HG03571 (cell line): ENCODE measurements around the gene EFNB2.

Experiments used
- ATAC-seq: cut with Tn5 transposase; IDR thresholded peaks from one replicate; pipeline ENCODE4 v1.9.1; 2021; ENCODE audit not compliant: unreplicated experiment

The EFNB2 gene

DNA sequence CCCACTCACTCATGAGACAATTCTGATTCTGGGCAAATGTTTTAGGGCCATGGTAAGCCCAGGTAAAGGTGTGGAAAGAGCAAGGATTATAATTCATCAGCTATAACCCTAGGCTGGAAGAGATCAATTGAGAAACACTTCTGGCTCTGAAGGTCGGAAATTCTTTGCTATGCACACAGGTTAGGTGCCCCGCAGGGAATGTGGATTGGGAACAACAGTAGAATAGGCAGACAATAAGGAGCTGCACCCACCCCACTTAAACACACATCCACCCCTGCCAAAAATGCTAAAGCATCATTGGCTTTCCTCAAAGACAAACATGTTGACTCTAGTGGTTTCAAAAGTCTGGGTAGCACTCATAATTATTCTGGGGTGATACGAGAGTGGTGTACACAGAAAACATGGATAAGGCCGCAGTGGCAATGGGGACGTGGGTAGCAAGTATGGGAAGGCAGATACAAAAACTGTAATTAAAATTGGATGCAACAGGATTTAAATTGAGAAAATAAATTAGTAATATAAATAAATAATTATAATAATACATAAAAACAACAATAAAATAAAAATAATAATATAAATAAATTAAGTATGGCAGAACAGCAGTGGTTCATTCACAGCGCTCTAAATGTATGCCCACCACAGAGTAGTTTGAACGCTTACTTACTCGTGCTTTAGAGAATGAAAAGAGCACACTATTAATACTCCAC is 8.6 kb downstream of the EFNB2 start:
- no peak for ATAC-seq

DNA sequence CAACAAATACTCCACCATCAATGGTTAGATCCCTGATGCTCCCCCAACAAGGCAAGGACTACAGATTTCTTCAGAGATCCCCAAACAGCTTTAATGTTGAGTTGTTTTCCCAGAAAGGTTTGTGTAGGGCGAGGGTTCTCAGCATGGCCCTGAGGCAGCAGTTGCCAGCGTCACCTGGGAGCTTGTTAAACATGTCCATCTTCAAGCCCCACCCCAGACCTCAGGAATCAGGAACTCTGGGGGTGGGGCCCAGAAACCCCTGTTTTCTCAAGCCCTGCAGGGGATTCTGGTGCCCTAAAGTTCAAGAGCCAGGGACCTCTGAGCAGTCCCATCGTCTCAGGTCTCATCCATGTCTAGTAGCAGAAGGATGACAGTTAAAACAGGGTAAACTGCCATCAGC is 9.6 kb downstream of the EFNB2 start:
- no peak for ATAC-seq

DNA sequence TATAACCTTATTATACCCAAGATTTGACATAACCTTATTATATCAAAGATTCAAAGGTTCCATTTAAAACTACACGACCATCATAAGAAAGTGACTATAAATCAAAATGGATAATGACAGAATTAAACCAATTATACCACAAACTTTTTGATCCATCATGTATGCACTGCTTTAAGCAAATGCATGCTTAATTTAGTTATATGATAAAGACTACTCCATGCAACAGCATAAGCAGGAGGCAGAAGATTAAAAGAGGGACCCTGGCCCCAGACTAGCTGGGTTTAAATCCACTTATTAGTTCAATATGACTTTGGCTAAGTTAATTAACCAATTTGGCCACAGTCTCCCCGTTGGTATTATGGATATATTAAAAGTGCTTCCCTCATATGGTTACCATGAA is 11.4 kb downstream of the EFNB2 start:
- no peak for ATAC-seq

DNA sequence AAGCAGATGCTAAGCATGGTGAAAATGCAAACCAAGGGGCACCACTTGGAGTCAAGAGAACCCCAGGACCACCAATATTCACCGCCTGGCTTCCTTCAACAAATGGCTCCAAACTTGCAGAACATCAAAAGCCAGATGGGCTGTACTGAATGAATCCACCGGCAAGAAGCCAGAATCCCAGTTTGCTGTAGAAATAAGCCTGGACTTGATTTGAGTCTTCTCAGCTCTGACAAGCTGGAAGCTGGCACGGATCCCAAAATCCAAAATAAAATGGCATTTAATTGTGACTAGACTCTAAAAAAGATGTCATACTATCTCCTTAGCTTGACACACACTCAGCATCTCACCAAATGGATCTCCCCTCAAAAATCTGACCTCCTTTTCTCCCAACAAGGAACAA is 11.9 kb downstream of the EFNB2 start:
- ATAC-seq, result no peak

DNA sequence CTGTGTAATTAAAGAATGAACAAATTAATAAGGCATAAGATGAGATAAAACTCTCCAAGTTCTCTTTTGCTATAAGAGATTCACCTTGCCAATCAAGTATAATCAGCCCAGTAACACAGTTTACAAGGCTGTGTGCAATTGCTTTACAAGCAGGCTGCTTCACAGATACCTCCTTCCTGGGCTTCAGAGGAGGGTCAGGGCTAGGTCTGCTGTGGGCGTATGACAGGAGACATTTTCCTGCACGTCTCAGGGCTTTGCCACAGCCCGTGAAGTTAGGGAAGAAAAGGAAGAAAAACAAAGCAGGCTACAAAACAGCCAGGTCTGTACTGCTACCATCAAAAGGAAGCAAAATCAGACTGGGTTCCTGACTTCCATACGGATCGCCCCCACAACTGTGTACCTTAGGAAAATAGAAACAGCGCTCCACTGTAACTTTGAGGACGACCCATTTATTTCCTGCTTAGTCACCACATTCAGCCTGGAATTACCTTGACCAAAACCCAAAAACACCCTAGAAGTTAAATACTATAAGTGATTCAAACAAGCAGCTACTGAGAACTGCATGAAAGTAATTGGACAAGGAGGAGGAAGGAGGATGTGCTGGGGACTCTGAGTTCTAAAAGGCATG is 12.4 kb downstream of the EFNB2 start:
- ATAC-seq, result no peak

DNA sequence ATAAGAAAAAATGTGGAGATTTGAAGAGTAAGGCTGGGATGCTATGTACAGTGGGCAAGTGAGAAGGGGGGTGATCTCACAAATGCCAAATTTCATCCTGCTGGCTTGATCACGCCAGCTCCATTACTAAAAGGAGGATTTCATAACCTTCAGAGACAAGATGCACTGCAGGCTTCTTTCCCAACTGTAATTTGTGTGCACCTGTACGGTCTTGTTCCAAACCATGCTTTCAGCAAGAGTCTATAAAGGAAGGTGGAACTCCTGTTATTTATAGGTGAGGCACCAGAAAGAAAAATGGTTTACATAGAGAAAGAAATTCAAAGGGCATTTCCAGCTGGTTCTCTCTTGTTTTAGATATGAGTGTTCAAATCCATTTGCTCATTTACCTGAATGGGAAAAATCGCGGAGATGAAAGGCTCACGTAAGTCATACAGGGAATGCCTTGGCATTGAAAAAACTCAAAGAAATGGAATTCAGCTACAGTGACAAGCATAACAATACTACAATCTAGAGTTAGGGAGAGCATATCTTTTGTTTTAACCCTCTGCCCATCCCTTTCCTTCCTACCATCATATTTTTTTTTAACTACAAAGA is 13.3 kb downstream of the EFNB2 start:
- ATAC-seq, result no peak

DNA sequence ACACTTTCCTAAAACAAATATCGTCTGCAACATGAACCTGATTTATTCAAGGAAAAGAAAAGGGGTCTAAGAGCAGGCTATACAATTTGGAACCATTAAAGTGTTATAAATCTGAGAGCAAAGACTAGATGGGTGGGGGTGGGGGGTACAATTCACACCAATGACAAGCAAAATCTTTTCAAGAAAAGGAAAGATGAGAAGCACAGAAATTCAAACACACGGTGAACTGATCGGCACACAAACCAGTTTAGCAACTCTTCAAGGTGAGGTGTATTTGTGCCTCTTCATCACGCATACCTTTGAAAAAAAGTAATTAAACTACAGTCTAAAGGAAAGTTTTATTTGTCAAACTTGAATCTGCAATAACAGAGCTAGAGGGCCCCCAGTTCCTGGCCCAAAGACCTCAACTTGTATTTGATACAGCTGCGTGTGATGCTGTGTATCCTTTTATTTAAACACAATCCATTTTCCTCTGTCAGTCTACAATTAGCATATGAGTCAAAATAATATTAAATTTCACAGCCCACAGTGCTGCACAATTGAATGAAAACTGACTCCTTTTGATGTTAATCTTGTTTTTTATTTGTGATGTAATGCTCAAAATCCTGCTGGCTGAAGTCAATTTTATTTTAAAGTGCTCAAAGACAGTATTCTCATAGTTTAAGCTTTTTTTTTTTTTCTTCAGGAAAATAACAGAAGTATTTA is 14.2 kb downstream of the EFNB2 start:
- no peak for ATAC-seq

DNA sequence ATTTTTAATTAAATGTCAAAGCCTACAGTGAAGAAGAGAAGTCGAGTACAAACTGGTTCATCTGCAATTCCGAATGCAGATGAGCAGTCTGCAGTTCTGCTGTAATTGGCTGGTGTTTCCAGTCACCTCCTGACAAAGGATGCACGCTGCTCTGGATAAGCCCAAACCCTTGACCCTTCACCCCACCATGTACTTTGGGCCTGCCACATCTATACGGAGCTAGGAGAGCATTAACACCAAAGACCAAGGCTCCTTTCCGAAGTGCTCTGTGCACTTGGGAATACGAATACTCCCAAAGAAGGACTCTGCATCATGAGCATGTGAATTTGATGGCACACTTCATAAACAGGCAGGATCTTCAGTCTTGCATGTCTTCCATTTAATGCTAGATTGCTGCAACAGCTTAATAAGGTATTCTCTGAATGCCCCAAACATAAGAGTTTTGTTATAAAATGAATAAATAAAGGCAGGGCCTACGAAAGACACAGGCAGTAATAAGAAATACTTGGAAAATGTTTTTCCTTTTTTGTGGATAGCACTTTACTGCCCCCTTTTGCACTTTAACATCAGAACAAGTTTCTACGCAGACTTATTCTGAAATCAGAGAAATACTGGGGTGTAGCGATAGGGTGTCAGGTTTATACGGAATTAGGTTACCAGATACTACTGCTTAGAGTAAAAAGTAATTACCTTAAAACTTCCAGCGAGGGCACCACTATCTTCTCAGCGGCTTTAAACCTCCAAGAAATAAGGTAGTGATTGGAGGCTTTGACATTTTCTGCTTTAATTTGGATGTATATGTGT is 15.0 kb downstream of the EFNB2 start:
- ATAC-seq, result no peak

DNA sequence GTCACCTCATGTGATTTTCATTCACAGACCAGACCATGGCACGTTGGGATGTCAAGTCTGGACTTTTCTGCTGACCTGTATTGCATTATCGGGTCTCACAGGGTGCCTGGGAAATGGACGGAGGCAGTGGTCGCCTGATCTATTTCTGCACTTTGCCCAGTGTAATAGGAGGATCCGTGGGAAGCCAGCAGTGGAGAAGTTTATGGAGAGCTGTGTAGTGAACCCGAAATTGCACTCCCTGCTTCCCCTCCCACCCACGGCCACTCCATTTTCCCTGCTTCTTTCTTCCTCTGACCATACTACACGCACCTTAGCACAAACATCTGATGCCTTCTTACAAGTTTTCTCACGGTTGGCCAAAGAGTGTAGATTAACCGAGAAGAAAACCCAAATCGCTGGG is 16.9 kb downstream of the EFNB2 start:
- no peak for ATAC-seq

DNA sequence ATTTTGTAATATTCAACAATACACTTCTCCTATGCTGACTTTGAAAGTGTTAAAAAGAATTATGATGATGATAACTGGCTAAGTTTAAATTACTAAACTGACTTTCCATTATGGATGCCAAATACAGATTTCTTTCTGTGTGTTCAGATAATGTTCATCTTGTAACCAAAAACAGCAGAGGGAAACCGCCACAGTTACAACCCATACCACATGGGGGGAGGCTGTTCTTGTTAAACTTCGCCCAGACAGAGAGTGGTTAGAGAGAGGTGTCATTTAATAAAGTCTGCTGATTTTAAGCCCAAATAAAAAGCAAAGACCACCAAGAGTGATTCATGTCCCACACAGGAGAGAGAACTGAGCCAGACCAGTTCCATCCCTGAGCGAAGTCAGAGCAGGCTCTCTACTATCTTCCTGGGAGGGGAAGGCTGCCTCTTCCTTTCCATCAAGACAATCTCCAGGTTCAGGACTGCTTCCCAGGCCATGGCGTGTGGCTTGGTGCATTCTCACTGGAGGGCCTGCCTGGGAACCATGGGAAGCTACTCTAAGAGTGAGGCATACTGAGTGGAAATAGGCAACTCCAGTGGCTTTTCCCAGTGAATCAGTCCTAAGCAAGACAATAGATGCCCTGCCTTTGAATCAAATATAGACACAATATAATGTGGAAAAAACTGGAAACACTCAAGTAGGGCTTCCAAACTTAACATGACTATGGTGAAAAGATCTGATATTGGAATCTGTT is 18.2 kb downstream of the EFNB2 start:
- ATAC-seq, result no peak

DNA sequence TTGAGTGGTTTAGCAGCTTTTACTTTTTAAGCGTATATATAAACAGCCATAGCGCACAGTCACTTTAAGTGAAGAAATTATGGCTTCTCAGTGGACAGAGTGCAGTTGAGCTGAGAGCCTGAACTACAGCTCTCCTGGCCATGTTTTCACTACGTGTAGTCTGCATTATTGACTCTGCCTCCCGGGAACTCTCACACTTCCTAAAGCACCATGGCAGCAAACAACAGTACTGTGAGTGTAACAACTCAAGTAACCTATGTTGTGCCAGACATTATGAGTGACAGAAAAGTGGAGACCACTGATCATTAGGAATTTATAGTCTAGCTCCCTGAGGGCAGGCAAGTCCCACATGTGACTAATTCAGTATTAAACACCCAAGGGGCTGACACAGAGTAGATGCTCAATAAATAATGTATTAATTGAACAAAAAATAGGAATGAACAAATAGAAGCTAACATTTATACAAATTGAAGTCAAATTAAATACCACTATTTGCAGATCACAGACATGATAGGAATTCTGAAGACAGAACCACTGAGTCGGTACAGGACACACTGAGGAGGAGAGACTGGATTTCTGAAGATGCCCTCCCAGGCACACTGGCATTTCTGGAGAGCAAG is 19.7 kb downstream of the EFNB2 start:
- ATAC-seq, result no peak

DNA sequence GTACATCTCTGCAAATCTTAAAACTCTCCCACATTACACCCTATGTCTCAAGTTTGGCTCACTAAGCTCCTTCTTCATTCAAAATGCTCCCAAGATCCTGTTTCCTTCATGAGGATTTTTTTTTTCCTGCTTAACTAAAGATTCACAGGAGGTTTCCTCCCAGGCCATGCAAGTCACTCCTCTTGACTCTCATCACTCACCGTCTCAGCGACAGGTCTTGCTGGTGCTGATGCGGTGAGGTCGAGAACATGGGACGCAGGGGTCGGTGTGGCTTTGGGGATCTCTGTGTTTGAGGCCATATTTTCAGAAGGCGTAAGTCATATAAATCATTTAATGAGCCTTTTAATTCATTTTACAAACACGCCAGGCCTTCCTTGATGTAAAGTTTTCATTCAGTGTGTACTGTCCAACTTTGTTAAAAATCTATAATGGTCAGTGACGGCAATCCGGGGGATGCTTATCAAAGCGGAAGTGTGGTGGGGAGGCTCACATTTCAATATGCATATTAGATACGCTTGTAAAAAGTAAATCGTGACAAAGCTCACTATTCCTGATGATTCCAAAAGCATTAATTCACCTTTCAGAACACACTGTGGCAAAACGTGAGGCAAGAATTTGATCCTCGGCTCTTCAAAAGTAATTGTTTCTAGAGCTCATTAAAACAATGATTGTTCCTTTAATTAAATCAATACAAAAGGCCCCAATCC is 20.4 kb downstream of the EFNB2 start:
- ATAC-seq, result no peak

DNA sequence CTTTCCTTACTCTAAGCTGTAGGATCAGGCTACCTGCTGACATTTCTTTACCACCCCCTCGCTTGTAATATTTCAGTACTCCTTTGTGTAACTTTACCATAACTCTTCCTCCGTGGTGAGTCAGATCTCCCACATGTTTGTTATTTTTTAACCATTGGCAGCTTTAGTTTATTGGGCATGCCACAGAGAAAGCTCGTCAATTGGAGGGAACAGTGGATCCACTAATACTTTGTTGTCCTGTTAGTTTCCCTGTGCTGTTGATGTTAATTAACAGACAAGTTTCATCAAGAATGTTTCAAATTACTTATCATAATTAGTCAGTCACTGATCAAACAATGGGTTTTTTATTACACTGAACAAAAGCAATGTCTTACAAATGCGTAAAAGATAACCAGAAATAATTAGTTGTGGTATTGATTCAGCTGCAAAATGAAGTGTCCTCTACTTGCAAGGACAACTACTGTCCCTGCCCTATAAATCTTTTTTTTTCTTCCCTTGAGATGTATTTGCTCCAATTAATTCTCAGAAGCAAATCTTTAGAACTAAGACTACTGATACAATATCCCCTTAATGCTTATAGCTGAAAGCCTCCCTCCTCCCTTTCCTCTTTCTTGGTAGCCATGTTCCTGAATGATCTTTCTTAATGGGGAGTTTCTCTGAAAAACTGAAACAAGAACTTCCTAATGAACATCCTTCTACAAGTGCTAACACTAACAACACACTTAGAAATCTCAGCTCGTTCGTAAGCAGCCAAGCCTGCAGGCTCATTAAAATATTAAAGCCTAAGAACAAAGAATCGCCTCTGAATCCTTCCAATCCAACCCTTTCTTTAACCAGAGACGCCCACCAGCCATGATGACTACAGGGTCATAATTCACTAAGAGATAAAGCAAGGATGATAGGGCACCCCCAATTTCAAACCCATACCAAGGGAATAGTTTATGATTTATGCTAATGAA is 22.2 kb downstream of the EFNB2 start:
- ATAC-seq, result no peak

DNA sequence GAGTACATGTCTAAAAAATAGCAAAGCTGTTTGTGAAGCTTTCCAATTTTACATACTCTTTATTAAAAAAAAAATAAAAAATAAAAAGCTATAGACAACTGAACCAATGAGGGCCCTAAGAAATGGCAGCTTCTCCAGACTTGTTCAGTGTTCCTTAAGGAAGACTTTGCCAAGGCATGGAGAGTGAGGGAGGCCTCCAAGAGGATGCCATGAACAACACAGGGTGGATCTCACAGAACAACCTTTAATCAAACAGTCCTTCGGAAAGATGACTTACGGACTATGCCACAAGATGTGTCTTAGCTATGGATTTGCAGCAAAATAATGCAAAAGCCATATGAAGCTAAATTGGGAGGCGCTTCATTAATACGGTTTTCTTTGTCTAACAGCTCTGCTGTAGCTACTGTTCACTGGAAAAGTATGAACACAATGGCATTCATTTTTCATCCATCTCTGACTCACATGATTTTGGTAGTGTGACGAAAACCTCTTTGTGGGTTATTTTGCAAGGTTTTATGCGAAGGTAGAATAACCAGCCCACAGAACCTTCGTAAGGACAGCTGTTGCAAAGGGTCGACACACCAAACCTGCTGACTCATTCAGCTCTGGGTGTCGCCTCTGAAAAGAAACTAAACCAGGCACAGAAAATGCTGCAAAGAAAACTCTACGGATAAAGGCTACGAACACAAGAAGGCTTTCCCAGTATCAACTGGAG is 27.7 kb downstream of the EFNB2 start:
- no peak for ATAC-seq

DNA sequence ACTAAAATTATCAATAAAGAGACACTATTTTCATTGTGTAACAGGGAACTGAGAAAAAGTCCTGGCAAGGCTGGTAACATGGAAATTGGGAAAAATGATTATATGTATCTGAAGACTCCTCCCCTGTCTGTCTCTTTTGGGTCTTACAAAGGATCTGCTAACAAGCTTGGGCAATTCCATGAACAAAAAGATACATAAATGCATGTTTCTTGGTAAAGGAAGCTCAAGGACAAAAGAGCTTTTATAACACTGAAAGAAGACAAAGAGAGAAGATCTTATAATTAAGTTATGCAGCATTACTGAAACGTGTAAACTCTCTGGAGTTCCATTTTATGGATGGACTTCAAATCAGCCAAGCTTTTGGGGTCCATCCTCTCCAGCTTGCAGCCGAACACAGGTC is 29.2 kb downstream of the EFNB2 start:
- ATAC-seq, result no peak

DNA sequence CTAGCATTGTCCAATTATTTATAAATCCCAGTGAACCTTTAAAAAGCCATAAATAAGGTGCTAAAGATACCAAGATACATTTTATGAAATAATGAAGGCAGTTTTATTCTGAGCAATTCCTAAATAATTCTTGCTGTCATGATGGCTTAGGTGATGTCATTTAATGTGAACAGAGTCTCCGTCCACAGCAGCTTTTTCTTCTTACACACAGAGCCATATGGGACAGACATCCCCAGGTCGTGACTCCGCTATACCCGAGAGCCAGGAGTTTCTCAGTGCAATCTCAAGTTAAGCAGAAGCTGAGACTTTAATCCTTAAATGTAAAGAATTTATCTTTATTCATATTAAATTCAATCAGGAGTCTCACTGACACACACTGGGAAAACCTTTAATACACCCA is 29.7 kb downstream of the EFNB2 start:
- no peak for ATAC-seq

DNA sequence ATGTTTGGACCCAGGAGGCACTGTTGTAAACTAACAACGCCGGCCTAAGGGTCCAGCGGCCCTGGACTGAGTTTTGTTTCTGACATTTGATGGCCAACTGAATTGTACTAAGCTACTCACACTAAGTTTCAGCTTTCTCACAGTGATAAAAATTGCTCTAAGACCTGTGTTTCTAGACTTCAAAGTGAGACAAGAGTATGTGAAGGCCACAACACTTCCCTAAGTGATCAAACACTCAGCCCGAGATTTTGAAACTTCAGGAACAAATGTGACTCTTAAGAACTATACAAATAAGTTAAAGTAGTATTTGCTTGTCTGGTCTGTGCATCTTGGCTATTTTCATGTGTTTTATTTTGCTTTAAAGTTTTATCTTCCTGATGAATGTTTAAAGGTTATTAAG is 30.2 kb downstream of the EFNB2 start:
- no peak for ATAC-seq
